HG03457 (cell line): Measurements from ENCODE around the gene OR1J4.

Source experiments
- ATAC-seq: cut with Tn5 transposase; IDR thresholded peaks from one replicate; pipeline ENCODE4 v1.9.1; 2021; ENCODE audit warnings: moderate number of reproducible peaks; ENCODE audit not compliant: unreplicated experiment

OR1J4 gene

DNA sequence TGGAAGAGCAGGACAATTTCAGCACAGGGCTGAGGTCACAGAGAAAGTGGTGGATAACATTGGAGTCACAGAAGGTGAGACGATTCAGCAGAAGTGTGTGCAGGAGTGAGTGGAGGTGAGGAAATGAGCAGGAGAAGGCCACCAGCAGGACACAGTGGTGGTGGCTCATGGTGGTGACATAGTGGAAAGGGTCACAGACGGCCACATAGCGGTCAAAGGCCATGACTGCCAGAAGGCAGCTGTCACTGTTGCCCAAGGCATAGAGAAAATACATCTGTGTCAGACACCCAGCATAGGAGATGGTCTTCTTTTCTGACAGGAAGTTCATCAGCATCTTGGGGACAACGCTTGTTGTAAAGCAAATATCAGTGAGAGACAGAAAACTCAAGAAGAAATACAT lies 49.0 kb downstream of the OR1J4 start:
- no peak for ATAC-seq
